ENCODE results near the gene LYSMD3.

Gene LYSMD3

DNA sequence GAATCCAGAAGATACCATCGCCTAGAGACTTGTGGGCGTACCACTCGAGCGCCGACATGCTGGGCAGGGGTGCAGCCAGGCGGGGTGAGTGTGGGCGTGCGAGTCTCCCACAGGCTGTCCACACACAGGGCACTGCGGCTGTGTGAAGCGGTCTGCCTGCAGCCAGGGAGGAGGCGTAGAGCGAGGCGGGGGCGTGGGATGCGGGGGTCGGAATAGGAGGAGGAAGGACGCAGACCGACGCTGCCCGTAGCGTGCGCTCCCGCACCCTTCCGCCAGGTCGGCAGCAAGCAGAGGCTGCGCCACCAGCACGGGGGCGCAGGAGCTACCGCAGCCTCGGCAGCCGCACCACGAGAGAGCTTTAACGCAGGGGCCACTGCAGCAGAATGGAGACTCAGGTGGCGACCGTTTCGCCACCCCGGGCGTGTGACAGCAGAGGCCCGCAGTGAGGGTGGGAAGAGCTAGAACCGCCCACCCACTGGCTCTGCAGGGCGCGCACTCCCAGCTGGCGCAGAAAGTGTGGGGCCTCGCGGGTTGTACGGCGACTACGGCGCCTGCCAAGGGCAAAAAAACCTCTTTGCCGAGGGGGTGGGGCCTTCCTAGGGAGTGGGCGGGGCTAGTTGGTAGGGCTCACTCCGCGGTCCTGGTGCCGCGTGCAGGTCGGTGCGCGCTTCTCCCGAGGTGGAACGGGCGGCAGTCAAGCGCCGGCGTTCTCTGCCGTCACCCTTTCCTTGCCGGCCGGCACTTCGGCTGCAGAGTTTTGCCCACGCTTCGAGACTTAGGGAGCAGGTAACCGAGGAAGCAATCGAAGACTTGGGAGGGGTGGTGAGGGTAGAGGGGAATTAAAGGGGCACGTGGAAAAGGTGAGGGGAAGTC, 54.9 kb downstream of the LYSMD3 start, which contains the start of the genes MBLAC2 and POLR3G:
TSS of gene MBLAC2 (minus strand) at position 537 of the 873 bp plus-strand sequence. CDS start at position 58, 479 bp downstream.
TSS of gene POLR3G (plus strand) at position 630 of the 873 bp plus-strand sequence. CDS start 10,704 bp downstream, outside the sequence.
- DNase-seq (ENCODE audit: low read depth in 1 of 2, low spot score in 1 of 2), result peak; percentile 82 to 96
- TF ChIP-seq JUND (IDR thresholded peaks at IDR 0.05; ENCODE audit: low read depth), result no peak
- in situ Hi-C loops (cut with HindIII; ENCODE audit: low pct_unique_long_range_greater_than_20kb, low sequenced_read_pairs), result no loop called here

DNA sequence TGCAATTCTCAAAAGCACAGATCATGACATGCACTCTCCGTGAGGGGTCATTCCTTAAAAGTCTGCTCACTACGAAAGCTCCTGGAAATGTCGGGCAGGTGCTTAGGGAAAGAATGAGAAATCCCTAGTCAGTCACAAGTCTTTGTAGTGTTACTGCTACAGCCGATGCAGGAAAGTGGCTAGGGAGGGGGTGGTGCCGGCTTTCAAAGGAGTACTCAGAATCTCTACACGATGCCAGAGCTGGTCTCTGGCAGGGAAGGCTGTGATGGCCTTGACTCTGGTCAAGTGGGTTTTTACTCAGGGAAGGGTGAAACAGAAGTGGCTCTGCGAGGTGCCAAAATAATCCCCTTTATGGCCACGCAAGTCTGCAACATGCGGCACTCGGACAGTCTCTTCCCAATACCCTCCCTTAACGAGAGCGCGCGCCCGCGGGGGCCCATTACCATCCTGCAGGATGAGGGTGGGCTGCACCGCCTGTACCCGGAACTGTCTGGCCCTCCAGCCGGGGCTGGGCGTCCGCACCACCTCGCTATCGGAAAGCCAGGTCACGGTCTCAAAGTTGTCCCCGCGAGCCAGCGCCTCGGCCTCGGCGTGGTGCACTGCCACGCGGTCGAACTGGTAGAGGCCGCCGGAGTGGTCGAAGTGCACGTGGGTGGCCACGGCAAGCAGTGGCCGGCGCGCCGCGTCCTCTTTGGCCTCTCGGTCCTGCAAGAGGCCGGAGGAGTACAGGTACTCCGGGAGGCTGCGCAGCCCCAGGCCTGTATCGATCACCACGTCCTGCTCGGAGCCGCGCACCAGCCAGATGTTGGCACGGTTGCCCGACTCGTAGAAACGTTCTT, 55.8 kb downstream of the LYSMD3 start:
- peak; percentile 4 to 40 for DNase-seq (ENCODE audit: low read depth in 1 of 2, low spot score in 1 of 2)
- TF ChIP-seq JUND (IDR thresholded peaks at IDR 0.05; ENCODE audit: low read depth), result no peak
- in situ Hi-C loops (cut with HindIII; ENCODE audit: low pct_unique_long_range_greater_than_20kb, low sequenced_read_pairs), result no loop called here

DNA sequence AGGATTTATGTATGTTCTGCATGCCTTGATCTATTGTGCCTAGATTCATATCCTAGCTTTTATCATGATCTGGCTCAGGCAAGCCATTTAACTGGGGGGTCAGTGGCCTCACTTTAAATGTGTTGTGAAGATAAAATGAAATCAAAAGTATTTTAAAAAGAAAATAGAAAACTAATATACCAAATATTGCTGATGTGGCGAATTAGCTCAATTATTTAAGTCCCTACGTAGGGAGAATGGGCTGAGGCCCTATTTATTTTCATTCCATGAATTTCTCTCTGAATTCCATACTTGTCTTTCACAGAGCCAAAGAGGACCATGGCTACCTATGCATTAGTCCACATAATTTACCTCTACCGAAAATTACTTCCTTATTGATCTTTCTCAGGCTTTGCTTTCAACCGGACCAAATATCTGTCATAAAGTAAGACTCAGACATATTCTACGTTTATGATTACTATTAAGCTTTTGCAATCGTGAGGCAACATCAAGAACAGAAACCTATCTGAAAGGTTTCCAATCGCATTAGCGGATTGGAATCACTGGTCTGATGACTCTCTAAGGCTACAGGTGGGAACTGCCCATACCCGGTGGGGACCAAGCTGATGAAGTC, 56.5 kb downstream of the LYSMD3 start:
- TF ChIP-seq JUND (IDR thresholded peaks at IDR 0.05; ENCODE audit: low read depth), result no peak
- in situ Hi-C loops (cut with HindIII; ENCODE audit: low pct_unique_long_range_greater_than_20kb, low sequenced_read_pairs), result no loop called here
- no peak for DNase-seq (ENCODE audit: low read depth in 1 of 2, low spot score in 1 of 2)
